Parathyroid adenoma (tissue), 2 donors: Measurements from ENCODE around the gene ARL8A.
"Not testable (repeated sequence)": the region's sequence is repeated elsewhere in the genome, so short reads cannot be mapped to it uniquely, and the experiment has no call there.

ENCODE experiments used
- H2AFZ ChIP-seq: fragments of 300-600 bp; sonication (generic); one replicate; pipeline ENCODE4 v1.7.0; 2017; ENCODE audit warnings: antibody characterized with exemption, mild to moderate bottlenecking
- H3K27ac ChIP-seq: fragments of 300-600 bp; sonication (generic); one replicate; pipeline ENCODE4 v1.7.0; 2017
- H3K27me3 ChIP-seq: fragments of 300-600 bp; sonication (generic); one replicate; pipeline ENCODE4 v1.7.0; 2017; ENCODE audit warnings: low read length; ENCODE audit not compliant: control insufficient read depth, insufficient read depth
- H3K36me3 ChIP-seq: fragments of 300-600 bp; sonication (generic); one replicate; pipeline ENCODE4 v1.7.0; 2017; ENCODE audit warnings: low read length; ENCODE audit not compliant: control insufficient read depth, insufficient read depth
- H3K4me1 ChIP-seq: fragments of 300-600 bp; sonication (generic); one replicate; pipeline ENCODE4 v1.7.0; 2017; ENCODE audit warnings: control low read depth
- H3K4me2 ChIP-seq: fragments of 300-600 bp; sonication (generic); one replicate; pipeline ENCODE4 v1.7.0; 2017; ENCODE audit warnings: low read length
- H3K4me3 ChIP-seq: fragments of 300-600 bp; sonication (generic); one replicate; pipeline ENCODE4 v1.7.0; 2017; ENCODE audit warnings: low read depth, low read length
- H3K79me2 ChIP-seq: fragments of 300-600 bp; sonication (generic); one replicate; pipeline ENCODE4 v1.7.0; 2017; ENCODE audit warnings: control low read depth
- H3K9ac ChIP-seq: fragments of 300-600 bp; sonication (generic); one replicate; pipeline ENCODE4 v1.7.0; 2017; ENCODE audit warnings: mild to moderate bottlenecking
- H3K9me3 ChIP-seq: fragments of 300-600 bp; sonication (generic); one replicate; pipeline ENCODE4 v1.7.0; 2017; ENCODE audit warnings: low read length; ENCODE audit not compliant: control insufficient read depth
- CTCF ChIP-seq: fragments of 300-600 bp; sonication (generic); IDR thresholded peaks from one replicate; pipeline ENCODE4 v1.7.0; 2017; ENCODE audit warnings: antibody characterized with exemption, mild to moderate bottlenecking
- donor health status: primary hyperparathyroidism.

ARL8A gene

GRCh38 chr1:202113690-202114300 is 30.7 kb downstream of the ARL8A start:
- Histone ChIP-seq H3K79me2 (no peaks in the 10 kb centered on the region), H3K4me2 (no peak overlapping the region), H2AFZ (no peak overlapping the region), H3K4me3 (no peak overlapping the region), H3K36me3 (no peaks in the 10 kb centered on the region), H3K9ac (no peak overlapping the region), H3K27ac (no peak overlapping the region), H3K27me3 (no peaks in the 10 kb centered on the region), H3K9me3 (no peaks in the 10 kb centered on the region), H3K4me1 (peaks cover 8% of the 10 kb centered on the region)
- TF ChIP-seq CTCF: no peak

- Histone ChIP-seq H3K9me3 (no peaks in the 10 kb centered on the region), H3K4me1 (peaks cover 15% of the 10 kb centered on the region), H3K27ac (peak overlapping the region; percentile 32), H3K79me2 (no peaks in the 10 kb centered on the region), H2AFZ (peak overlapping the region; percentile 60), H3K27me3 (no peaks in the 10 kb centered on the region), H3K36me3 (no peaks in the 10 kb centered on the region), H3K4me2 (peak overlapping the region; percentile 50), H3K9ac (no peak overlapping the region), H3K4me3 (no peak overlapping the region)
- no peak for TF ChIP-seq CTCF
These were observed 31.5 kb downstream of the ARL8A start for GRCh38 chr1:202112859-202113689.

GRCh38 chr1:202111589-202111988 is 32.9 kb downstream of the ARL8A start:
- H3K79me2 ChIP-seq, H3K36me3 ChIP-seq: not testable (repeated sequence)

GRCh38 chr1:202110977-202111376 is 33.6 kb downstream of the ARL8A start:
- Histone ChIP-seq H3K4me1 (peaks cover 25% of the 10 kb centered on the region), H3K36me3 (no peaks in the 10 kb centered on the region), H3K9ac (no peak overlapping the region), H3K27me3 (no peaks in the 10 kb centered on the region), H3K27ac (no peak overlapping the region), H3K9me3 (no peaks in the 10 kb centered on the region), H2AFZ (no peak overlapping the region), H3K4me3 (no peak overlapping the region), H3K79me2 (no peaks in the 10 kb centered on the region), H3K4me2 (no peak overlapping the region)
- TF ChIP-seq CTCF: no peak

More at GRCh38 chr1:202111589-202111988, 32.9 kb downstream of the ARL8A start:
- H3K9ac ChIP-seq, H3K4me2 ChIP-seq, H3K27ac ChIP-seq, H3K27me3 ChIP-seq, H3K4me3 ChIP-seq, H3K9me3 ChIP-seq, H2AFZ ChIP-seq: not testable (repeated sequence)
- peaks cover 25% of the 10 kb centered on the region for H3K4me1 ChIP-seq

GRCh38 chr1:202107801-202108731 is 36.5 kb downstream of the ARL8A start:
- no peak for TF ChIP-seq CTCF
- H3K27me3 ChIP-seq: no peaks in the 10 kb centered on the region
- peak overlapping the region; percentile 45 for H2AFZ ChIP-seq
- no peak overlapping the region for H3K4me3 ChIP-seq
- H3K9ac ChIP-seq: no peak overlapping the region
- H3K36me3 ChIP-seq: no peaks in the 10 kb centered on the region
- peak overlapping the region; percentile 49 for H3K27ac ChIP-seq
- peaks cover 20% of the 10 kb centered on the region for H3K4me1 ChIP-seq
- H3K4me2 ChIP-seq: peak overlapping the region; percentile 53
- no peaks in the 10 kb centered on the region for H3K9me3 ChIP-seq
- H3K79me2 ChIP-seq: no peaks in the 10 kb centered on the region
